Activated CD4-positive, CD25-positive, alpha-beta regulatory T cell treated with anti-CD3 and anti-CD28 coated beads, Interleukin-2, amount 50 U/mL, for 24 hours (primary cell): ENCODE data around the gene RBPJL.

Experiments used
- ATAC-seq, 2 donors: fragments of 150-1000 bp; cut with Tn5 transposase; one replicate each; pipeline ENCODE4 v1.10.0; 2021; ENCODE audit warnings: mild to moderate bottlenecking in 1 of 2, moderate library complexity in 1 of 2

RBPJL gene, protein sequence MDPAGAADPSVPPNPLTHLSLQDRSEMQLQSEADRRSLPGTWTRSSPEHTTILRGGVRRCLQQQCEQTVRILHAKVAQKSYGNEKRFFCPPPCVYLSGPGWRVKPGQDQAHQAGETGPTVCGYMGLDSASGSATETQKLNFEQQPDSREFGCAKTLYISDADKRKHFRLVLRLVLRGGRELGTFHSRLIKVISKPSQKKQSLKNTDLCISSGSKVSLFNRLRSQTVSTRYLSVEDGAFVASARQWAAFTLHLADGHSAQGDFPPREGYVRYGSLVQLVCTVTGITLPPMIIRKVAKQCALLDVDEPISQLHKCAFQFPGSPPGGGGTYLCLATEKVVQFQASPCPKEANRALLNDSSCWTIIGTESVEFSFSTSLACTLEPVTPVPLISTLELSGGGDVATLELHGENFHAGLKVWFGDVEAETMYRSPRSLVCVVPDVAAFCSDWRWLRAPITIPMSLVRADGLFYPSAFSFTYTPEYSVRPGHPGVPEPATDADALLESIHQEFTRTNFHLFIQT

DNA sequence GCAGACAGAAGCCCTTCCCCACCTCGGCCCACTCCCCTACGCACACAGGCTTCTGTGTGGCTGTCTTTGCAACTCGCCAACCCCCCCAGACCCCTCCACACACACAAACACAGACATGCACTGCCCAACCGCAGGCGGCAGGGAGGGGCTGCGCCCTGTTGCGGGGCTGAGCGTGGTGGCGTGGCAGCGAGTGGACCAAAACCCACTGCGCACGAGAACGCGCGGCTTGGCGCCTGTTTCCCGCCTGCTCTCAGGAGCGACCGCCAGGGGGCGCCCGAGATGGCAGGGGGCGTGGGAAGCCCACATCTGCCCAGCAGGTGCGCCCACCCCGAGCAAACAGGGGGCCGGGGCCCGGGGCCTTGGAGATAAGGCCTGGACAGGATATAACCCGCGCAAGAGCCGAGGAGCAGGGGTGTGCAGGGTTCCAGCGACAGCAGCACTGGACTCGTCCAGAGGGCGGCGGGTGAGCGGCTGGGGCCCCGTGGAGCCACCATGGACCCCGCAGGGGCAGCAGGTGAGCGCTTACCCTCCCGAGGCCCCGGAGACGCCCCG is at the start of gene RBPJL:
TSS of gene RBPJL (plus strand) at position 410 of the 552 bp plus-strand sequence. CDS start at position 493, 83 bp downstream.
- peak in 1 of 2 donors; percentile 25 for ATAC-seq

DNA sequence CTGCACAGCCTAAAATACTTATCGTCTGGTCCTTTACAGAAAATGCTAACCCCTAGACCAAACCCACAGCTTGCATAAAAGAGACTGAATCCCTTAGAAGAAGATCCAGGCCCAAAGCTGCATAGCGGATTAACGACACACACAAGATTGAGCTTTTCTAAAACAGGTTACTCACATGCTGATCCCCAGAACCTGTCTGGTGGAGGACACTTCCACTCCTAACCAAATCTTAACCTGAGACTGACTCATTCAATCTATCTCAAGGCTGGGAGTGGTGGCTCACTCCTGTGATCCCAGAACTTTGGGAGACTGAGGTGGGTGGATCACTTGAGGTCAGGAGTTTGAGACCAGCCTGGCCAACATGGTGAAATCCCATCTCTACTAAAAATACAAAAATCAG is 49.5 kb upstream of the RBPJL start:
- no peak for ATAC-seq

DNA sequence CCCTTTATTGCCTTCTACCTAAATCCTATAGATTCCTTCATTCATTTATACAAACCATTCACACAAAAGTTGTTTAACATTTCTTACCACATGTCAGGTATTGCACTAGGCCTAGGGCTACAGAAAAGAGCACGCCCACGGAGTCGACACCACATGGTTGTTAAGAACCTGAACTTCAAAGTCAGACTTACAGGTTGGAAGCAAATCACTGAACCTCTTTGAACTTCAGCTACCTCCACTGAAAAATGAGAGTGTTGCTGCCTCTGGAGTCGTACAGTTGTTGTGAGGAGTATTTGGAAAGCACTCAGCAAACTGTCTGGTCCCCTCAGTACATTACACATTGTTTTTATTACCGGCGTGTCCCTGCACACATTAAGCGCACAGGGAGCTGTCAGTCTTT is 48.9 kb upstream of the RBPJL start:
- ATAC-seq: no peak

DNA sequence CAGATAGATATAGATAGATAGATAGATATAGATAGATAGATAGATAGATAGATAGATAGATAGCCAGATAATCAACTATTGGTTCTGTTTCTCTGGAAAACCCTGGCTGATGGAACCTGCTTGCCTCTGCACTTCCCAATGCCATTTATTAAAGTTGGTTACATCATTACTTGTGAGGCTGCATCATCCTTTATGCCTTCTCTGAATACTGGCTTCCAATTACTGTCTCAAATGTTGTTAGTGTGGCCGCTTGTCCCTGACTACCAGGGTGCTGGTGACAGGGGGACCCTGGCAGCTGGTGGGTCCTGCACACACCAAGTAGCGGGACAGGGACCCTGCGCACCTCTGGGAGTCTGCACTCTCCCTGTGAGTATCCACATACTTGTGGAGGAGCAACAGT is 48.4 kb upstream of the RBPJL start:
- ATAC-seq: no peak

DNA sequence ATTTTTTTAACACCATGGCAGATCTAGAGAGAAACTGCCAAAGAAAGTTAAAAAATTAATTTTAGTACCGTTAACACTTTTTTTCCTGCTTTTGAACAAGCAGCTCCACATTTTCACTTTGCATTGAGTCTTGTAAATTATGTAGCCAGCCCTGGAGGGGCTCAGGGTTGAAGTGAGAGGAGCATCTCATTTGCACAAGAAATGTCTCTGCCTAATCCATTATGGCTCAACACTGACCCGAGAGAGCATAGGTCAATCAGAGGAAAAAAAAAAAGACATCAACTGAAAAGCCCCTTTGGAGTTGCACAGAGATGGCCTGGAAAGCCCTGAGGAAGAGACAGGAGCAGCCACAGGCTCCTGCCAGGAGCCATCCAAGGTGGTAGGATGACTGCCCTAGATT is 48.0 kb upstream of the RBPJL start:
- no peak for ATAC-seq

- ATAC-seq: no peak
Measured at GRCh38 chr20:45263556-45264266, 42.9 kb upstream of the RBPJL start.

DNA sequence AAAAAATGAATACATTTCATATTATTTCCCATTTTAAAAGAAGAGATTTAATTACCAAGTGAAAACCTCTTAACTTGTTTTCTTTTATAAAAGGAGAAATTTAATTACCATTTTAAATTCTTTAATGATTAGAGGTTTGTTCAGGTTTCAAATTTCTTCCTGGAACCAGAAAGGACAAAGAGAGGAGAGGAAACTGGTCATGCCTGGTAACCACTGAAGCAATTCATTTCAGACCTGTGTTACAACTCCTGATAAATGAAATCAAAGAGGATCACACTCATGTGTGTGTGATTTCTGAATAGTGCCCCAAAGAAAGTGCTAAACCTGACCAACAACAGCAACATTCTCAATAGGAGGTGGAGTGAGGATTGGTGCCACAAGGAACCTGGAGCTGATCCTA is 39.7 kb upstream of the RBPJL start:
- no peak for ATAC-seq

DNA sequence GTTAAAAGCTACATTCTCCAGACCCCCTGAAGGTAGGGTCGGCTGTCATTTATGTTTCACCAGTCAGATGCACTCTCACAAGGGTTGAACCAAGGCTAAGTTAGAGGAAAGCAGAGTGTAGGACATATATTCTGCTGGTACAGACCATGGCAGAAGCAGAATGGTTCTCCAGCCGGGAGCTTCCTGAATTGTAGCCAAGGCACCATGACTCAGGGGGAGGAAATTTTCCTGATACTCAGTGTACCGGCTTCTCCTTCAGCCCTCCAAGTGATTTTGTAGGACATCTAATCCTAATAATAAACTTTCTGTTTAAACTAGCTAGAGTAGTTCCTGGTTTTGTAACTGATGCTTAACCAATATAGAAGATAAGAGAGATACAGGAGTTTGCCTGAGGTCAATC is 38.1 kb upstream of the RBPJL start:
- no peak for ATAC-seq

- ATAC-seq: no peak
Measured at GRCh38 chr20:45269056-45269455, 37.6 kb upstream of the RBPJL start.

- ATAC-seq: no peak
Measured at GRCh38 chr20:45269754-45270270, 36.8 kb upstream of the RBPJL start.

DNA sequence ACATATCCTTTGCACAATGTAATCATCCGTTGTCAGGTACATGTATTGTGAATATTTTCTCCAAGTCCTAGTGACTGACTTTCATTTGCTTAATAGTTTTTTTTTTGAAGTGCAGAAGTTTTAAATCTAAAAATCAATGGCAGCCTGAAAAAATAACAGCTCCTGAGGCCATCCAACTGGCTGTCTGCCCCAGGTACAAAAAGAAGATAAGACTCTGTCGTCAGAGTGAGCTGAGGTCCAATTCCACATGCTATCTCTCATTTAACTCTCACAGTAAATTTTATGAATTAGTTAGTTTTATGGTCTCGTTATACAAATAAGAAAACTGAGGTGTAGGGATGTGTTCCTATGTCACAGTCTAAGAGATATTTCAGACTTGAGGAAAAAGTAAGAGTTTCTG is 31.3 kb upstream of the RBPJL start:
- ATAC-seq: no peak

GRCh38 chr20:45279992-45280391 is 26.6 kb upstream of the RBPJL start:
- ATAC-seq: no peak

- no peak for ATAC-seq
Measured at GRCh38 chr20:45282700-45283550, 23.7 kb upstream of the RBPJL start.

GRCh38 chr20:45283551-45284057 is 23.0 kb upstream of the RBPJL start:
- peak in 1 of 2 donors; percentile 38 for ATAC-seq

GRCh38 chr20:45288376-45288775 is 18.3 kb upstream of the RBPJL start:
- no peak for ATAC-seq

DNA sequence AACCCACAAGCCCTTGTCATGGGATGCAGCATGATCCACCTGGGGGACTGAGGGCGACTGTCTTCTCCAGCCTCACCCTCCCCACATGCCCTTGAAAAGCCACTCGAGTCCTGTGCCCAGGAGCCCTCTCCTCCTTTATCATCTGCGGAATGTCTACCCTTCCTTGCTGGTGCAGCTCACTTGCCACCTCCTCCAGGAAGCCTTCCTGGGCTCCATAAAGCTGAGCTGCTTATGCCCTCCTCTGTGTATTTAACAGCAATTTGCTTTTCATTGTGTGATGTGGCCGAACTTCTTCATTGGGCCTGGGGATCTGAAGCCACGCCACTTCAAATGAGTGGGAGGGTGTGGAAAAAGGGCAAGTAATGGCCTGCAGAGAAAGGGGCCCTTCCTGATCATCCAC is 17.8 kb upstream of the RBPJL start:
- no peak for ATAC-seq

- ATAC-seq: no peak
Measured at GRCh38 chr20:45289942-45290676, 16.5 kb upstream of the RBPJL start.

GRCh38 chr20:45290677-45291355 is 15.8 kb upstream of the RBPJL start:
- peak; percentile 14 to 26 for ATAC-seq

DNA sequence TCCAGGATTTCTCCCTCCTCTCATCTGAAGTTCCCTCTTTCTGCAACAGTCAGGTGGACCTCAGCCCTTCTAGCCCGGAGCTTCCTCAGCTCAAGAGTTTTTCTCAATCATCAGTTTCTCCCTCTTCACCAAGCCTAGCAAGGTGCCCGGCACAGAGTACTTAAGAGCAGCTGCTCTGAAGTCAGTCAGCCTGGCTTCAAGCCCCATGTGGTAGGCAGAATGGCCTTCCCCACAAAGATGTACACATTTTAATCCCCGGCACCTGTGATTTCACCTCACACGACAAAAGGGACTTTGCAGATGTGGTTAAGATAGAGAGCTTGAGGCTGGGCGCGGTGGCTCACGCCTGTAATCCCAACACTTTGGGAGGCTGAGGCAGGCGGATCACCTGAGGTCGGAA is 15.1 kb upstream of the RBPJL start:
- no peak for ATAC-seq

DNA sequence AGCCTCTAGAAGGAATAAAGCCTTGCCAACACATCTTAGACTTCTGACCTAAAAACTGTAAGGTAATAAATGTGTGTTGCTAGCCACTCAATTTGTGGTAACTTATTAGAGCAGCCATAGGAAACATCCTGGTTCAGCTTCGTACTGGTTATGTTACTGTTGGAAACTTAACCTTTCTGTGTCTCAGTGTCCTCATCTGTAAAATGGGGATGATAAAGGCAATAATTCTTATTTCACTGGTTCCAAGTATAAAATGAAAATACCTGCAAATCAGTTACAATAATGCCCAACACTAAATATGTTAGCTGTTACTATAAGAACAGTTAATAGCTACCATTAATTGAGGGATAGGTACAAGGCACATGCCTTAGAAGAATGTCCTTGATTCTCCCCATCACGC is 14.3 kb upstream of the RBPJL start:
- ATAC-seq: no peak
